ENCODE data around the gene LENG1.

Gene LENG1

GRCh38 chr19:54145541-54146158, 13.9 kb downstream of the LENG1 start:
- Histone ChIP-seq H4K20me1 (ENCODE audit: insufficient read depth, low read length) (peaks cover 24% of the 10 kb centered on the region), H3K4me2 (ENCODE audit: low read length) (no peak overlapping the region), H3K9me3 (ENCODE audit: insufficient read depth, low read length) (no peaks in the 10 kb centered on the region), H3K9ac (ENCODE audit: low read length) (no peak overlapping the region), H3K36me3 (replicated peaks; ENCODE audit: low read depth, low read length) (peaks cover 79% of the 10 kb centered on the region), H3K4me1 (ENCODE audit: low read length) (no peaks in the 10 kb centered on the region), H3K79me2 (ENCODE audit: low read length) (peaks cover 24% of the 10 kb centered on the region), H3K4me3 (ENCODE audit: low read length) (no peak overlapping the region), H3K27ac (ENCODE audit: low read length) (no peak overlapping the region), H3K27me3 (ENCODE audit: low read depth, low read length) (no peaks in the 10 kb centered on the region), H2AFZ (ENCODE audit: low read depth, low read length) (no peak overlapping the region)
- TF ChIP-seq CTCF (IDR thresholded peaks at IDR 0.05; ENCODE audit: low read depth, low read length) (no peak), EZH2phosphoT487 (IDR thresholded peaks at IDR 0.05; ENCODE audit: low read depth) (no peak)

- H3K79me2 ChIP-seq (ENCODE audit: low read length) = peaks cover 54% of the 10 kb centered on the region
These were observed 17.2 kb downstream of the LENG1 start for GRCh38 chr19:54142166-54142780.

GRCh38 chr19:54141356-54141755, 18.2 kb downstream of the LENG1 start:
- Histone ChIP-seq H3K4me3 (ENCODE audit: low read length) (no peak overlapping the region), H2AFZ (ENCODE audit: low read depth, low read length) (no peak overlapping the region), H3K9ac (ENCODE audit: low read length) (no peak overlapping the region), H3K27me3 (ENCODE audit: low read depth, low read length) (no peaks in the 10 kb centered on the region), H3K27ac (ENCODE audit: low read length) (no peak overlapping the region), H3K4me1 (ENCODE audit: low read length) (peaks cover 15% of the 10 kb centered on the region), H3K9me3 (ENCODE audit: insufficient read depth, low read length) (no peaks in the 10 kb centered on the region), H3K36me3 (replicated peaks; ENCODE audit: low read depth, low read length) (peaks cover 61% of the 10 kb centered on the region), H3K79me2 (ENCODE audit: low read length) (peaks cover 54% of the 10 kb centered on the region), H3K4me2 (ENCODE audit: low read length) (no peak overlapping the region), H4K20me1 (ENCODE audit: insufficient read depth, low read length) (peaks cover 42% of the 10 kb centered on the region)
- no peak for TF ChIP-seq EZH2phosphoT487 (IDR thresholded peaks at IDR 0.05; ENCODE audit: low read depth)
- no peak for TF ChIP-seq CTCF (IDR thresholded peaks at IDR 0.05; ENCODE audit: low read depth, low read length)

More at GRCh38 chr19:54142166-54142780, 17.2 kb downstream of the LENG1 start:
- peaks cover 42% of the 10 kb centered on the region for H4K20me1 ChIP-seq (ENCODE audit: insufficient read depth, low read length)
- H3K36me3 ChIP-seq (replicated peaks; ENCODE audit: low read depth, low read length) = peaks cover 70% of the 10 kb centered on the region
- no peaks in the 10 kb centered on the region for H3K9me3 ChIP-seq (ENCODE audit: insufficient read depth, low read length)
- H3K4me2 ChIP-seq (ENCODE audit: low read length) = no peak overlapping the region
- no peaks in the 10 kb centered on the region for H3K27me3 ChIP-seq (ENCODE audit: low read depth, low read length)
- no peak overlapping the region for H3K27ac ChIP-seq (ENCODE audit: low read length)
- H3K9ac ChIP-seq (ENCODE audit: low read length) = no peak overlapping the region
- no peak for TF ChIP-seq EZH2phosphoT487 (IDR thresholded peaks at IDR 0.05; ENCODE audit: low read depth)
- TF ChIP-seq CTCF (IDR thresholded peaks at IDR 0.05; ENCODE audit: low read depth, low read length) = no peak
- no peak overlapping the region for H3K4me3 ChIP-seq (ENCODE audit: low read length)
- H2AFZ ChIP-seq (ENCODE audit: low read depth, low read length) = no peak overlapping the region
- H3K4me1 ChIP-seq (ENCODE audit: low read length) = peaks cover 14% of the 10 kb centered on the region

GRCh38 chr19:54138489-54139256, 20.8 kb downstream of the LENG1 start:
- no peaks in the 10 kb centered on the region for H3K27me3 ChIP-seq (ENCODE audit: low read depth, low read length)
- H4K20me1 ChIP-seq (ENCODE audit: insufficient read depth, low read length) = peaks cover 42% of the 10 kb centered on the region
- TF ChIP-seq CTCF (IDR thresholded peaks at IDR 0.05; ENCODE audit: low read depth, low read length) (no peak), EZH2phosphoT487 (IDR thresholded peaks at IDR 0.05; ENCODE audit: low read depth) (no peak)
- peak overlapping the region; percentile 68; the same call in 1 of the 2 replicates for H3K27ac ChIP-seq (ENCODE audit: low read length)
- H3K9ac ChIP-seq (ENCODE audit: low read length) = peak overlapping the region; percentile 97
- peaks cover 21% of the 10 kb centered on the region for H3K4me1 ChIP-seq (ENCODE audit: low read length)
- no peaks in the 10 kb centered on the region for H3K9me3 ChIP-seq (ENCODE audit: insufficient read depth, low read length)
- H2AFZ ChIP-seq (ENCODE audit: low read depth, low read length) = no peak overlapping the region
- H3K4me2 ChIP-seq (ENCODE audit: low read length) = peak overlapping the region; percentile 80
- H3K4me3 ChIP-seq (ENCODE audit: low read length) = peak overlapping the region; percentile 94
- peaks cover 35% of the 10 kb centered on the region for H3K36me3 ChIP-seq (replicated peaks; ENCODE audit: low read depth, low read length)
- H3K79me2 ChIP-seq (ENCODE audit: low read length) = peaks cover 54% of the 10 kb centered on the region

Data from OCI-LY3 (cell line).